ENCODE data around the gene SPATA31C1.
A peak's percentile ranks its signal among the peaks of the same experiment; 100 is the strongest.
"Not testable (repeated sequence)": the region's sequence is repeated elsewhere in the genome, so short reads cannot be mapped to it uniquely, and the experiment has no call there.

Gene SPATA31C1

DNA sequence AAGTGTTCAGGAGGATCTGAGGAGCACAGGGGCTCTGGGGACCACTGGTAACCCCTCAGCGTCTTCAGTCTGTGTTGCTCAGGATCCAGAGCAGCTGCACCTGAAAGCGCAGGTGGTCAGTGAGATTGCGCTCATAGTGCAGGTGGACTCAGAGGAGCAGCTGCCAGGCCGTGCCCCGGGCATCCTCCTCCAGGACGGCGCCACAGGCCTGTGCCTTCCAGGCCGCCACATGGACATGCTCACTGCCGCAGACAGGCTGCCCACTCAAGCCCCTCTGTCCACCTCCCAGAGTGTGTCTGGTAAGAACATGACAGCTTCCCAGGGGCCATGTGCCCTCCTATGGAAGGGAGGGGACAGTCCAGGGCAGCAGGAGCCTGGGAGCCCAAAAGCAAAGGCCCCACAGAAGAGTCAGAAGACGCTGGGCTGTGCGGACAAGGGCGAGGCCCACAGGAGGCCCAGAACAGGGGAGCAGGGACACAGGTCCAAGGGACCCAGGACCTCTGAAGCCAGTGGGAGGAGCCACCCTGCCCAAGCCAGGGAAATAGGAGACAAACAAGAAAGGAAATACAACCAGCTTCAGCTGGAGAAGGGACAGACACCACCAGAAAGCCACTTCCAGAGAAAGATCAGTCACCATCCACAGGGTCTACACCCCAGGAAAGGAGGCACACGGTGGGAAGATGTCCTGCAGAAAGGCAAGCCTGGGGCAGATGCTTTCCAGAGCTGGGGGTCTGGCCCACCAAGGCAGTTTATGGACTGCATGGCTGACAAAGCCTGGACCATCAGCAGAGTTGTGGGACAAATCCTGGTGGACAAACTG is 29.9 kb upstream of the SPATA31C1 start:
- DNase-seq: no peak

DNA sequence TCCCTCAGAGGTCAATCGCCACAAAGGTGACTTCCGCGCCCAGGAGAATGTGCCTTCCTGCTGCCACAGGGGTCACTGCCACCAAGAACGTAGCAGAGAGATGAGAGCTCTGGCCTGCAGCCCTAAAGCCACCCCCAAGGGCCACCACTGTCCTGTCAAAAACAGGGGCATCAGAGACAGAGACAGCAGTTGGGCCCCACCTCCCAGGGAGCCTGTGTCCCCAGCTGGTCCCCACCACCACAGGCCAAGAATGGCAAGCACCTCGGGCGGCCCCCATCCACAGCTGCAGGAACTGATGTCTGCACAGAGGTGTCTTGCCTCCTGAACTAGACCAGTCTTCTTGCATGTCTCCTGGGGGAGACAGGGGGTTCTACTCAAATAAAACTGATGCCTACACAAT is 29.3 kb upstream of the SPATA31C1 start:
- DNase-seq: no peak

DNA sequence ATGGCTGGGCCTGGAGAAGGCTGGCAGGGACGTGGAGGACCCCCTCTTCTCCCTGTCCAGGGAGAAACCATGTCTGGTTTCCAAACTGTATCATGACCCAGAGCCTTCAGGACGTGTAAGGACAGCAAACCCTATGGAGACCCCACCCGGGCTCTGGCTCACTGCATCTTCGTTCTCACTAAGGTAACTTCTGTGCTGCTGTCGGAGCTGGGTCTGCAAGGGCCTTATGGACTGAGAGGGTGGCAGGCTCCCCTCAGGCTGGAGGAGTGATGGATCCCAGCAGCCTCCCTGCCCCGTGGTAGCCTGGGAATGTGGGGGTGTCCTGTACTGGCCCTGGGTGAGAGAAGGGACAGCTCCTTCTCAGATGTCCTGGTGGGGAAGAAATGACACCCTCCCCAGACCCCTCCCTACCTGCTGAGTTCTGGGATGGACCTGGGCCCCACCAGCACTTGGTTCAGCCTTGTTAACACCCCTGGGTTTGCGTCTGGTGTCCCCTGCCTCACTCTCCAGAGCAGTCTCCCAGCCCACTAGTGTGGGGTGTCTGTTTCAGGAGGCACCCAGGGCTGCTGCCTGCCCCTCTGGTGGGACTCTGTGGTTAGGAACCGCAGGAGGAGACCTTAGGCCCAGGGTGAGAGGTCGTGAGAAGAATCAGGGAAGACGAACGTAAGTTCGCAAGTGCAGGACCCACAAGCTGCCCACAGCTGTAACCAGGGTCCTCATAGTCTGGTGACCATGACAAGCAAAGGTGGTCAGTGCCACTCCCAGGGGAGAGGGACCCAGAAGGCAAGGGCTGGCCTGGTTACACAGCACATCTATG is 28.5 kb upstream of the SPATA31C1 start:
- no peak for DNase-seq

DNA sequence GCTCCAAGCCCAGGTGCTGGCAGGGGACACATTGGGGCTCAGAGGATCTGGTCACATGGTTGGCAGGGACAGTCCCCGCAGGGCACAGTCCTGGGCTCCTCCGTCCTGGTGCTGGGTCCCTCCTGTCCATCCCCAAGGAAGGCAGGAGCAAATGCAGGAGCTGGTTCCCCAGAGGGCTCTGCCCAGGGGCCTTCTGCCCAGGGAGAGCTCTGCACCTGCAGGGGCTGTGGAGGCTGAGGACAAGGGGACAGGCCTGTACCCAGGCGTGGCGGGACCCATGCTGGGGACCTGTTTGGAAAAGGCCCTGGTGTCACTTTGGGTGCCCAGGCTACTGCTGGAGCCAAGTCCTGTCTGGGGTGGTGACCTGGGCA is 27.9 kb upstream of the SPATA31C1 start:
- DNase-seq: no peak

DNA sequence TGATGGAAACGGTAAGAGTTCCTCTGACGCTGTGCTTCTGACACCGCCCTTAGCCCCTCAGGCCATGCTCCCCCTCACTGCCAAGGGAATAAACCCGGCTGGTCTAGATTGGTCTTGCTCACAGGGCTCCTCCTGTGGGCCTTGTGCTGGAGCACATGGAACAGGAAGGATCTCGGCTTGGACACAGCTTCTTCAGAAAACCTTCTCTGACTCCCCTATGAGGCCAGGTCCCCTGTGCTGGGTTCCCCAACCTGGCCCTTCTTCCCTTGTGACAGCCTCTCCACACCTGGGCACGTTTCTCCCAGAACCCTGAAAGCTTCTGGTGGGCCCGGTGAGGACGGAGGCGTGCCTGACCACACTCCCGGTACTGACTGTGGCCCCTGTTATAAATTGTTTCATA is 26.9 kb upstream of the SPATA31C1 start:
- no peak for DNase-seq

DNA sequence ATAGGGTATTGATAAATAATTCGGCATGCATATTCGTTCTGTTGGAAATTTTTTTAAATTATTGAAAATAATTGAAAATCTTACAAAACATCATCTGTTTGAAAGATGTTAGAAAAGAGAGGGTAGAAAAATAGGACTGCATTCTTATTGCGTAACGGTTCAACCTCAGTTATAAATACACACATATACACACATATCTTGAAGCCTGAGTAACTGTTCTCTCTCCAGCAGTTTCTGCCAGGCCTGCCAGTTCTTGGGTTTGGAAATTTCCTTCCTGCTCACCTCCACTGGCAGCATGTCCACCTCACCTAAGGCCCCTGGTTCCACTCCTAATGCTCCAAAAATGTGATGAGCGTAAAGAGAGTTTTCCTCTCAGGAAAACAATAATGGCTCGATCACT is 26.0 kb upstream of the SPATA31C1 start:
- DNase-seq: no peak

DNA sequence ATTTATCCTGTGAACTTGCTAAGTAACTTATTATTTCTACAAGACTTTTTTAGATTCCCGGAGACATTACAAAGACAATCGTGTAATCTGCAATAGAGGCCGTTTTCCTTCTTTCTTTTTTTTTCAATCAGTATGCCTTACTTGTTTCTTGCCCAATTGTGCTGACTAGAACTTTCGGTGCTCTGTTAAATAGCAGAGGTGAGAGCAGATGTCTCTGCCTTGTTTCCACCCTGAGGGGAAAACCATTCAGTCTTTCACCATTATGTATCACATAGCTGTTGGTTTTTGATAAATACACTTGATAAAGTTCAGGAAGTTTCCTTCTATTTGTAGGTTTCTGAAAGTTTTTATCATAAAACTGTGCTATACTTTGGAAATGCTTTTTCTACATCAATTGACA is 24.8 kb upstream of the SPATA31C1 start:
- no peak for DNase-seq

DNA sequence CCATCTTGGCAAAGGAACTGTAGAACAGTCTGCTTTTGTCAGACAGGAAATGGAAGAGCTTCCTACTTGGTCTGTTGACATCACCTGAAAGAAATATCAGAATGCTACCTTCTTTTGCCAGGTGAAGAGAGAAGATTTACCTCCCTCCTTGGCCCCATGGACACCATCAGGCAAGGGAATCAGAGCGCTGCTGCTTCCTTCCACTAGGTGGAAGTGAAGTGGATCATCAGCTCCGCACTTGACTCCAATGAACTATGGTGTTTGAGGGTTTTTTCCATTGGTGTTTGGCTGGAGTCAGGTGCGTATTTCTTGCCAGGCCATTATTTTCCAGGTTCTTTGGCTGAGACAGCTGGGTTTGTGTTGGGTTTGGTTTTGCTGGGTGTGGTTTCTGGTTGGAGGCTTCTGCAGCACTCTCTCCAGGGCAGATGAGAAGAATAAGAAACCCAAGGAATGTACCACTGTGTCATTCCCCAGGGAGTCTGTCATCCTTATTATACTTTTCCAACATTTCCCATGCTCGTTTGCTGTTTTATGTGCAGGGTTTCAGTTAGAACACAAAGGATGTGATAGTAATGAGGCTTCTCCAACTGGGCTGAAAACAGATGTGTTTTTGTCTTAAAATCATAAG is 22.6 kb upstream of the SPATA31C1 start:
- DNase-seq: no peak

DNA sequence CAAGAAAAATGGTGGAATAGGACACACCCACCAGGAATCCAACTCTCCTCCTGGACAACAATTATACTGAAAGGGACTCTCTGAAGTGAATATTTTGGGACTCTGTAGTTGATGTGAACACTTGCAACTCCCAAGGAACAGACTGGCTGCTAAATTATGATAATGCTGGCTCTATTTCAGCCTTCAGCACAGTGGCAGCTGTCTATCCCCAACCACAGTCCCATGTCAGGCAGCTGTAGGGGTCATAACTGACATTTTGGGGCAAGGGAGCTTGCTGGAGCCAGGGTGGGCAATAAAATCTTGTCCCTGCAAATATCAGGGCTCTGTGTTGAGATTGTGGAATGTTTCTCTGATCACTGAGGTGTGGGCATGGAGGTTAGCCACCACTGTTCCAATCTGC is 20.9 kb upstream of the SPATA31C1 start:
- DNase-seq: no peak

DNA sequence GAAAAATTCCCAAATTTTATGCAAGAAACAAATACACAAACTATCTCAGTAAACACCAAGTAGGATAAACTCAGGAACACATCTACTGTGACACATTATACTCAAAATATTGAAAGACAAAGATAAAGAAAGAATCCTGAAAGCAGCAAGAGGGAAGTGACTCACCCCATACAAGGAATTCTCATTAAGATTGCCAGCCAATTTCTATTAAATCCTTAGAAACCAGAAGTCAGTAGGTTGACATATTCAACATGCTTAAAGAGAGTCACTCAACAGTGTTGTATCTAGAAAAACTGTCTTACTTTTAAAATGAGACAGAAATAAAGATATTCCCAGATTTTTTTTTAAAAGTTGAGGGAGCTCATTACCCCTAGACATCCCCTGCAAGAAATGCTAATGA is 19.6 kb upstream of the SPATA31C1 start:
- no peak for DNase-seq

DNA sequence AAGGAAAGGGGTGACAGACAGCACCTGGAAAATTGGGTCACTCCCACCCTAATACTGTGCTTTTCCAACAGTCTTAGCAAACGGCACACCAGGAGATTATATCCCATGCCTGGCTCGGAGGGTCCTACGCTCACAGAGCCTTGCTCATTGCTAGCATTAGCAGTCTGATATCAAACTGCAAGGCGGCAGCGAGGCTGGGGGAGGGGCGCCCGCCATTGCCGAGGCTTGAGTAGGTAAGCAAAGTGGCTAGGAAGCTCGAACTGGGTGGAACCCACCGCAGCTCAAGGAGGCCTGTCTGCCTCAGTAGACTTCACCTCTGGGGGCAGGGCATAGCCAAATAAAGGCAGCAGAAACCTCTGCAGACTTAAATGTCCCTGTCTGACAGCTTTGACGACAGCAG is 15.4 kb upstream of the SPATA31C1 start:
- not testable (repeated sequence) for DNase-seq

DNA sequence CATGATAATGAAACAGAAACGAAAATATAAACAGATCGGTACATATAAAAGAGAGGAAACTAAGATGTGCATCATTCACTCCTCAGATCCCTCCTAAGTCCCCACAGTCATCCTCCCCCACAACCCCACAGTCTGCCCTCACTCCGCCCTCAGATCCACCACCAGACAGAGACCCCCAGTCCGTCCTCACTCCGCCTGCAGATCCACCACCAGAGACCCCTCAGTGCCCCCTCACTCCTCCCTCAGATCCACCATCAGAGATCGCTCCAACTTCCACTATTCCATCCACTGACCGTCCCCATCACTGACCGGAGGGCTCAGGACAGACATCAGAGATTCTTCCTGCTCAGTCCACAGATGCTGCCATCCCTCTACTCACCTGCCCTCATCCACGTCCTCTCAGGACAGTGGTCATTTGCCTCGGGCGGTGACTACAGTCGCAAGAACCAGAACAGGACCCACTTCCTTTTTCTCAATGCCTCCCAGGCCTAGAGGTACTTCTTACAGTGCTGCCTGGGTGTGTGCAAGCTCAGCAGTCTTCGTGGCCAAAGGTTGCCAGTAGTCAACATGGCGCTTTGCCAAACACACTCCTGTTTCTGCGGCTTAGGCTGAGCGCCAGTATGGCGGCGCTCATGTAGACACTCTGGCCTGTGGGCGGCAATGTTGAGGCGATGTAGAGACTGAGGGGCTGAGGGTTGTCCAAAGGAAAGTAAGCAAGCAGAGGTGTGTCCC is 8.3 kb upstream of the SPATA31C1 start:
- no peak for DNase-seq

DNA sequence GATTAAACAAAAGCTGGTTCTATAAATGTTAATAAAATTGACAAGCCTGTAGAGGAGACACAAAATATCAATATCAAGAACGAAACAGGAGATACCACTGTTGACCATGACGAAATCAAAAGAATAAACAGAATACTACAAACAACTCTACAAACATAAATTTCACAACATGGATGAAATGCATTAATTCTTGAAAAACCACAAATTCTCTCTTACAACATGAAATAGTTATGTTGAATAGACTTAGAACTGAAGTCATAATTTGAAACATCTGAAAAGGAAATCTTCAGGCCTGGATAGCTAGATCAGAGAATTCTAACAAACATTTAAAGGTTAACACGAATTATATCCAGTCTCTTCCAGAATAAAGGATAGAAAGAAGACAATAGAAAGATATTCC is 6.9 kb upstream of the SPATA31C1 start:
- DNase-seq: no peak

DNA sequence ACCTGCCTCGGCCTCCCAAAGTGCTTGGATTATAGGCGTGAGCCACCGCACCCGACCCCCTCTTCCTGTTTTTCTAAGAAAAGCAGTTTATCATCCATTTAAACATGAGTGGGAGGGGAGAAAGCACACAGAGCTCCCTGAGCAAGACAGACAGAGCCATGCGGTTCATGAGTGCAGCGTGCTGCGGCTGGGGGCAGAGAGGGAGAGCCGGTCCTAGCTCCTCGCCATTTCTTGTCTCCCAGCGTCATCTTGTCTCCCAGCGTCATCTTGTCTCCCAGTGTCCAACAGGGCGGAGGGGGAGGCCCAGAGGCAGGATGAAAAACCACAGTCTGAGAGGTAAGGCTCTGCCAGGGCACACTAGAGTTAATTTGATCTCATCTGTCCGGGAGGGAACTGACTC is 1.3 kb downstream of the SPATA31C1 start:
- DNase-seq: not testable (repeated sequence)

DNA sequence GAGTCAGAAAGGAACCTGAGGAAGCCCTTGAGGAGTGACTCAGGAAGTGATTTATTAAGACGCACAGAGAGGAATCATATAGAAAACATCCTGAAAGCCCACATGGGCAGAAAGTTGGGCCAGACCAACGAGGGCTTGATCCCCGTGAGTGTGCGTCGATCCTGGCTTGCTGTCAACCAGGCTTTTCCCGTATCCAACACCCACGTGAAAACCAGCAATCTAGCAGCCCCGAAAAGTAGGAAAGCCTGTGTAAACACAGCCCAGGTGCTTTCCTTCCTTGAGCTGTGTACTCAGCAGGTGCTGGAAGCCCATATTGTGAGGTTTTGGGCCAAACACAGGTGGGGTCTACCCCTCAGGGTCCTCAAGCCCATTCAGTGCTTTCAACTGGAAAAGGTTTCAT is 3.8 kb downstream of the SPATA31C1 start:
- not testable (repeated sequence) for DNase-seq

DNA sequence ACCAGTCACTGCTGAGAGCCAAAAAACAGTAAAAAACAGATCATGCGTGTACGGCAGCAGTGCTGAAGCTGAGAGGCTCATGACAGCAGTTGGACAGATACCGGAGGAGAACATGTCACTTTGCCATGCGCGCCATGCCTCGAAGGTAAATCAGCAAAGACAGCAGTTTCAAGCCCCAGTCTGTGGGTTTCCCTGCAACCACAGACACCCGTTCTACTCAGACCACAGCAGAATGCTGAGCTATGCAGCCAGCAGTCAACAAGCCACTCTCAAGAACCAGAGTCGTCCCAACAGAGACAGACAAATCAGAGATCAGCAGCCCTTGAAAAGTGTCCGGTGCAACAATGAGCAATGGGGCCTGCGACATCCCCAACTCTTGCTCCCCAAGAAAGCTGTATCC is 5.2 kb downstream of the SPATA31C1 start:
- DNase-seq: peak; percentile 35

DNA sequence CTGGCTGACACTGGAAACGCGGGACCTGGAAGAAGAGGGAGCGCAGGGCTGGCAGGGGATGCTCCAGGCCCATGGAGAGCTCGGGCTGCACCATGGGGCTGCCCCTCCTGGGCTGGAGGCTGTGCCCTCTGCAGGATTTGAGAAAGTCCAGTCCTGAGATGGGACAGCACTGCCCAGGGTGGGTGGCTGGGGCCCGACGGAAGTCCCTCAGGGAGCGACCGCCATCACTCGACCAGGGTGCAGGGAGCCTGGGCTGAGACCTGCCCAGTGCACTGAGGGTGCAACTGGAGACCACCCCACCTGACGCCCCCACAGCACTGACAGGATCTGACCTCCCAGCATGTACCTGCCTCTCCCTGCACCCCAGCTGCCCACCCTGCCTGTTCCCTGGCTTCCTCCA is 7.1 kb downstream of the SPATA31C1 start:
- DNase-seq: not testable (repeated sequence)

DNA sequence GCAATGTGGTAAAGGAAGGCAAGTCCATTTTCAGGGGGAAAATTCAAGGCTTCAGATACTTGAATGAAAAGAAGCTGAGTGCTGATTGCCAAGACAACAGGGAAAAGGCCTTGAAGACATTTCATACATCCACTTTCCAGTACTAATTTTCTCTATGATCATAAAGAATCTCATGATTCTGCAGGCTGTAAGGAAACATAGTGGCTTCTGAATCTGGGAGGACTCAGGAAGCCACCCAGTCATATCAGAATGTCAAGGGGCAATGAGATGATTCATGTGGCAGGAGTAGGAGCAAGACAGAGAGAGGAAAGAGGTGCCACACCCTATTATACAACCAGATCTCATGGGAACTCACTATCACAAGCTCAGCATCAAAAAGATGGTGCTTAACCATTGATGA is 11.4 kb downstream of the SPATA31C1 start:
- not testable (repeated sequence) for DNase-seq

DNA sequence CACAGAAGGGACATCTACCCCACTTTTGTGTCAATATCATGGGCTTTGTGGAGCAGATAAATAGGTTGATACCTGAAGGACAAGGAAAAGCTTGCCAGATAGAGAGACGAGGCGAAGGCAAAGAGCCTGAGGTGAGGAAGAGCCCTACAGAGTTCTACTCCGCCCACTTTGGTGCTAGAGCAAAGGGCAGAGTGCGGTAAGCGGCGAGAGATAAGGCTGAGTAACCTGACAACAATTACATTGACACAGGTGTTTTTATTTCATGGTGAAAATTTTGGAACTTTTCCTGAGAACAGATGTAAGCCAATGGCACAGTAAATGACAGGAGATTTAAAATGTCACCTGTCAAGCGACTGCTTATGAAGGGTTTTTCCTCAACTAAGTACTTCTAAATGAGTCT is 16.7 kb downstream of the SPATA31C1 start:
- DNase-seq: not testable (repeated sequence)

DNA sequence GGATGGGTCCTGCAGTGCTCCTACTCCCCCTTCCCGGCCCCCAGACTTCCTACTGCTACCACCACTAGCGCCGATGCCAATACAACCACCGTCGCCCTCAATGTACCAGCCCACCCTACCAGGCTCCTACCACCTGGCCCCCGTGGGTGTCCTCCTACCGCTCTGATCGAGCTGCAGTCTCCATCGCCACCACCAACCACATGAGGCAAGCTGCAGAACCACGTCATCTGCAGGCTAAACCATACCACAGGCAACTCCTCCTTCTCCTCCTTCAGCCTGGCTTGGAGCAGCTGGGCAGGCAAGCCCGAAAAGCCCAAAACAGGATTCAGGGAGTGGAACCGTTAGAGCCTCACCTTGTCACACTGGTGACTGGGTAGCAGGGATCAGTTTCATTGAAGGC is 19.6 kb downstream of the SPATA31C1 start:
- DNase-seq: not testable (repeated sequence)

DNA sequence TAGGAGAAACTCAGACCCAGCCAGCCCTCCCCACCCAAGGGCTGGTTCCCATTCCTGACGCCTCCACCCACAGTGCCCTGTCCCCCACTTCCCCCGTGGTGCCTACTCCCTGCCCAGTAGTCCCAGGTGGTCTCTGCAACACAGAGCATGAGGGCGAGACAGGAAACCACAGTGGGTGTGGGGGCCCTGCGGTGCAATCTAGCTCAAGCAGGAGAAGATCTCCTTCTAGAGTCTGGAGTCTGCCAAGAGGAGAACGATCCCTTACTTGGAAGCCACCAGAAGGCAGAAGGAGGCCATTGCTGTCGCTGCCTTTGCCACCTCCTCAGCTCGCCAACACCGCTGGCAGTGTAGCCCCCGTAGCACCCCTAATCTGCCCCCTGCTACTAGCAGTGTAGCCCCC is 20.2 kb downstream of the SPATA31C1 start:
- not testable (repeated sequence) for DNase-seq

DNA sequence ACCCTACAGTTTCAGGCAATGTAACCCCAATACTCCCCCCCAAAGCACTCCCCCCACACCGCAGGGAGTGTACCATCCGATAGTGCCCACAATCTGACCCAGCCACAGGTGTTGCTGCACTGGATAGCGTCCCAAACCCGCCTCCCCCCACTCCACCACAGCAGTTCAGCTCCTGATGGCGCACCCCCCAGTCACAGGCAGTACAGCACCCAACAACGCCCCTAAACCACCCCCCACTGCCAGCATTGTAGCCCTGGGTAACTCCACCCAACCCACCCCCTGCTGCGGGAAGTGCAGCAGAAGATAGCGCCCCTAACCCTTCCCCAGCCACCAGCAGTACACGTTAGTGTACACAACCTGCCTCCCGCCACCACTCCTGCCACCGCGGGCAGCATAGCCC is 20.6 kb downstream of the SPATA31C1 start:
- not testable (repeated sequence) for DNase-seq

DNA sequence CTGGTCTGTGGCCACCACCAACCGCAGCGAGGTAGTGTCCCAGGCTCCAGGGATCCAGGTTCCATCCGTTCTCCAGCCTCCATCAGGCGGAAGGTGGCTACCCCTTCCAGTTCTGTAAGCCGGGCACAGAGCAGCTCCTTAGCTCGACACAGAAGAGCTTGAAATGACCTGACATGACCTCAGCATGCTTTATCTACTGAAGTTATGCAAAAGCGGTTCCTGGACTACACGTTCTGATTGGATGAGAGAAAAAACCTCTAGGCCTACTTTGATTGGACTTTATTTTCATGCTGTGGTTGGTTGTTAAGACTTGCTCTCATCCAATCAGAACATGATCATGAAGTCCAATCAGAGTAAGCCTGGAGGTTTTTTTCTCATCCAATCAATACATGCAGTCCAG is 21.3 kb downstream of the SPATA31C1 start:
- DNase-seq: not testable (repeated sequence)
